HepG2 (cell line): ENCODE results near the gene ERP27. TPM values are rescaled to one million over a fixed set of nuclear protein-coding genes. Genes with fewer than 3 reads are reported as not detected.

Experiments used
- ATAC-seq: fragments of 200-7000 bp; cut with Tn5 transposase; 3 replicates; pipeline ENCODE4 v1.9.1; 2020; ENCODE audit warnings: mild to moderate bottlenecking, moderate library complexity
- BruUV-seq: library from RNA; stranded (reverse); fragments of 400-500 nt; replicated peaks from 2 replicates; lab custom pipeline; 2021; lab: Mats Ljungman, UMichigan
- CTCF ChIA-PET: fragments of 300-600 bp; formaldehyde crosslinking; extraction: SDS; loops from one replicate; lab custom pipeline; 2021; ENCODE audit warnings: low total read pairs, inconsistent platforms, low intra/inter-chr PET ratio; lab: Yijun Ruan, JAX
- POLR2A ChIA-PET: fragments of 350-600 bp; sonication (Branson Sonifier 250); formaldehyde crosslinking; loops from one replicate; lab custom pipeline; 2020; ENCODE audit warnings: antibody characterized with exemption, inconsistent platforms; lab: Yijun Ruan, JAX
- DNase-seq: peaks from one replicate; pipeline ENCODE4 v3.0.0-alpha.2; 2015; ENCODE audit warnings: low spot score
- FAIRE-seq: peaks from 3 replicates; lab custom pipeline; 2011; peaks lifted over from hg19 to GRCh38; lab: Jason Lieb, UNC
- H2AFZ ChIP-seq: one replicate; pipeline ENCODE4 v1.6.1; 2011; ENCODE audit warnings: low read length, inconsistent platforms
- H3K27ac ChIP-seq: fragments of 300-600 bp; 3 replicates; pipeline ENCODE4 v1.8.0; 2011; ENCODE audit warnings: mixed run types, mild to moderate bottlenecking, mixed read lengths, low read length, inconsistent platforms; ENCODE audit not compliant: insufficient read depth; ENCODE audit errors: extremely low read length
- H3K27me3 ChIP-seq, 2 experiments: fragments of 200-600 bp in 1 of 2; 2 replicates in 1 of 2; 3 replicates in 1 of 2; pipeline versions ENCODE4 v1.6.0 to v1.8.0; 2011; ENCODE audit warnings: low read length in 2 of 2, mild to moderate bottlenecking in 2 of 2, moderate library complexity in 2 of 2, inconsistent platforms in 1 of 2; ENCODE audit not compliant: insufficient read depth in 2 of 2, control insufficient read depth in 1 of 2
- H3K36me3 ChIP-seq, 2 experiments: fragments of 200-600 bp in 1 of 2; replicated peaks in 1 of 2; 2 replicates in 1 of 2; 3 replicates in 1 of 2; pipeline versions ENCODE4 v1.5.1 to v1.8.0; 2011; ENCODE audit warnings: low read length in 2 of 2, inconsistent platforms in 1 of 2; ENCODE audit not compliant: insufficient read depth in 2 of 2, control insufficient read depth in 1 of 2
- H3K4me1 ChIP-seq: 2 replicates; pipeline ENCODE4 v1.5.1; 2012; ENCODE audit warnings: low read length, inconsistent platforms; ENCODE audit not compliant: insufficient read depth
- H3K4me2 ChIP-seq: 2 replicates; pipeline ENCODE4 v1.6.0; 2011; ENCODE audit warnings: low read depth, low read length, inconsistent platforms
- H3K4me3 ChIP-seq, 3 experiments: fragments of 200-600 bp in 1 of 3; sonication (generic), shearing (Covaris generic) in 1 of 3; replicated peaks in 1 of 3; 2 replicates each; pipeline ENCODE4 v1.5.1; 2011 to 2016; ENCODE audit warnings: low read length in 3 of 3, inconsistent platforms in 2 of 3, low read depth in 2 of 3, mild to moderate bottlenecking in 2 of 3, control low read depth in 1 of 3, mixed read lengths in 1 of 3; ENCODE audit not compliant: insufficient read depth in 1 of 3
- H3K79me2 ChIP-seq: one replicate; pipeline ENCODE4 v1.6.1; 2011; ENCODE audit warnings: low read length, inconsistent platforms; ENCODE audit not compliant: insufficient read depth
- H3K9ac ChIP-seq: 2 replicates; pipeline ENCODE4 v1.6.0; 2011; ENCODE audit warnings: mild to moderate bottlenecking, low read depth, low read length, inconsistent platforms; ENCODE audit not compliant: insufficient read depth
- H3K9me3 ChIP-seq: 2 replicates; pipeline ENCODE4 v1.5.1; 2012; ENCODE audit warnings: mild to moderate bottlenecking, low read length
- H4K20me1 ChIP-seq: 2 replicates; pipeline ENCODE4 v1.6.0; 2011; ENCODE audit warnings: inconsistent platforms, mild to moderate bottlenecking, low read length, moderate library complexity; ENCODE audit not compliant: insufficient read depth
- BCL6 ChIP-seq: IDR thresholded peaks from 2 replicates; pipeline ENCODE4 v1.6.1; 2016; ENCODE audit warnings: missing genetic modification reagents, missing compliant biosample characterization
- CHD2 ChIP-seq: IDR thresholded peaks from 2 replicates; pipeline ENCODE4 v1.6.1; 2011; ENCODE audit warnings: low read depth, low read length, improper control_type of control experiment
- FOXO1 ChIP-seq: sonication (generic); formaldehyde crosslinking; IDR thresholded peaks from 2 replicates; pipeline ENCODE4 v1.4.0; 2020; ENCODE audit warnings: missing genetic modification reagents
- LCORL ChIP-seq, 2 experiments: fragments of 450-650 bp in 1 of 2; sonication (generic) in 1 of 2; formaldehyde crosslinking in 1 of 2; IDR thresholded peaks; 2 replicates each; pipeline versions ENCODE4 v1.5.0 to v1.6.1; 2017 to 2020; ENCODE audit warnings: antibody characterized with exemption in 1 of 2, missing genetic modification reagents in 1 of 2
- NR2F6 ChIP-seq, 2 experiments: IDR thresholded peaks; 2 replicates each; pipeline ENCODE4 v1.6.1; 2016; ENCODE audit warnings: antibody characterized with exemption in 1 of 2, mild to moderate bottlenecking in 1 of 2
- SKIL ChIP-seq: sonication (generic); formaldehyde crosslinking; IDR thresholded peaks from 2 replicates; pipeline ENCODE4 v1.8.0; 2022; ENCODE audit warnings: missing genetic modification reagents, mild to moderate bottlenecking, moderate library complexity, borderline replicate concordance
- TBP ChIP-seq: sonication (generic); formaldehyde crosslinking; IDR thresholded peaks from 2 replicates; pipeline ENCODE4 v1.5.0; 2020; ENCODE audit warnings: missing genetic modification reagents
- ZFP36 ChIP-seq: fragments of 150-350 bp; IDR thresholded peaks from 2 replicates; pipeline ENCODE4 v1.6.1; 2018; ENCODE audit warnings: borderline replicate concordance, low read length, low read depth; ENCODE audit not compliant: partially characterized antibody
- ZNF30 ChIP-seq: sonication (generic); formaldehyde crosslinking; IDR thresholded peaks from 2 replicates; pipeline ENCODE4 v1.5.0; 2020; ENCODE audit warnings: mild to moderate bottlenecking, missing genetic modification reagents
- ZNF572 ChIP-seq: sonication (generic); formaldehyde crosslinking; IDR thresholded peaks from 2 replicates; pipeline ENCODE4 v1.5.1; 2020; ENCODE audit warnings: mild to moderate bottlenecking, missing genetic modification reagents
- ZNF660 ChIP-seq: sonication (generic); formaldehyde crosslinking; IDR thresholded peaks from 2 replicates; pipeline ENCODE4 v1.5.1; 2020; ENCODE audit warnings: mild to moderate bottlenecking, low read depth, missing genetic modification reagents, borderline replicate concordance
- ZNF747 ChIP-seq: sonication (generic); formaldehyde crosslinking; IDR thresholded peaks from 2 replicates; pipeline ENCODE4 v1.8.1; 2023; ENCODE audit warnings: missing genetic modification reagents, mild to moderate bottlenecking, borderline replicate concordance
- WGBS: methylation state at CpG from one replicate; pipeline ENCODE4 v1.1.6; 2017; ENCODE audit warnings: low lambda C conversion rate; 5-methylcytosine and 5-hydroxymethylcytosine counted together
- in situ Hi-C: cut with HindIII; loops from 2 replicates; pipeline ENCODE4 v1.10.0; 2017; ENCODE audit warnings: low pct_unique_long_range_greater_than_20kb; ENCODE audit not compliant: extremely low pct_ligation_motif_present
- intact Hi-C: fragments of 100-400 bp; cut with micrococcal nuclease; formaldehyde crosslinking; loops from one replicate; pipeline ENCODE4 v1.10.0; 2022; ENCODE audit not compliant: unreplicated experiment
- polyA plus RNA-seq, 8 experiments: library from polyadenylated mRNA; depleted of rRNA in 3 of 8; stranded (reverse) in 7 of 8; unstranded in 1 of 8; fragments of >200 nt; fragmentation: Illumina TruSeq in 4 of 8; extraction: Trizol in 4 of 8; gene quantifications; 2 replicates each; pipeline versions ENCODE4 v1.2.1 to v1.2.3, GENCODE V29; 2011 to 2016; ENCODE audit warnings: low read depth in 4 of 8, missing spikeins in 1 of 8, mixed read lengths in 1 of 8; ENCODE audit not compliant: insufficient read depth in 1 of 8
- total RNA-seq, 5 experiments: library from RNA; depleted of rRNA; stranded (reverse); fragments of >200 nt; fragmentation: Illumina TruSeq; extraction: Trizol; gene quantifications; 2 replicates each; pipeline ENCODE4 v1.2.3, GENCODE V29; 2016; ENCODE audit warnings: low read depth in 1 of 5
- TF ChIP-seq, protein P1 (sequence below): sonication (generic); formaldehyde crosslinking; IDR thresholded peaks from 2 replicates; pipeline ENCODE4 v1.5.1; 2020; ENCODE audit warnings: mild to moderate bottlenecking, missing genetic modification reagents, borderline replicate concordance
- TF ChIP-seq, protein P2 (sequence below): sonication (generic); formaldehyde crosslinking; IDR thresholded peaks from 2 replicates; pipeline ENCODE4 v1.4.0; 2020; ENCODE audit warnings: missing genetic modification reagents
- TF ChIP-seq, protein P3 (sequence below), 2 experiments: sonication (generic) in 1 of 2; formaldehyde crosslinking in 1 of 2; IDR thresholded peaks; 2 replicates each; pipeline versions ENCODE4 v1.4.0 to v1.6.1; 2016 to 2020; ENCODE audit warnings: borderline replicate concordance in 1 of 2, low read depth in 1 of 2, mild to moderate bottlenecking in 1 of 2, missing genetic modification reagents in 1 of 2

Gene ERP27
- total and polyA plus RNA-seq, 2 of the 13 experiments (the other 11 are each of a cell fraction or from before 2014, with no cell fraction given) = 1.8 to 6.6 TPM

DNA sequence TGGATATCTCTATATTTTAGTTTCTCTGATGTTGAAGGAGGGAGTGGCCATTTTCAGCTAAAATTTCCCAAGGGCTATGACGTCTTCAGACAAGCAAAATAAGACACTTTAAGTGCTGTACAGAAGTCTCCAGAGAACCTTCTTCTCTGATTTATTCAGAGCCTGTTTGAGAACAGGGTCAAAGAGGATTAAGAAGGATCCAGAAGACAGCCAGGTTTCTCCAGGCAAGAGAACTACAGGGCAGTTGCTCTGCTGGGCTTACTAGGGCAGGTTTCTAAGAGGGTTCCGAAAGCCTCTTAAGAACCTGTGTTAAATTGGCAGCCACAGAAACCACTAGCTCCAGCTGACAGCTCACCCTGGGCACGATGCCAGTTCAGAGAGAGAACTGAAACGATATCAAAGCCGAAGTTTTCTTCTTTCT lies 53.9 kb downstream of the ERP27 start:
- DNase-seq = no peak
- ChIA-PET POLR2A (no interaction called here), CTCF (no interaction called here)
- no peak overlapping the region for H3K9ac ChIP-seq
- in situ Hi-C loops = no loop called here
- no peak overlapping the region for H3K4me2 ChIP-seq
- intact Hi-C loops = no loop called here
- ATAC-seq = no peak
- H2AFZ ChIP-seq = no peak overlapping the region
- no peaks in the 10 kb centered on the region for H3K79me2 ChIP-seq
- no TSS peak for BruUV-seq
- no peak overlapping the region for H3K4me3 ChIP-seq
- no peaks in the 10 kb centered on the region for H4K20me1 ChIP-seq
- 5% methylated on average over 5 of the region's 5 CpGs for WGBS
- no peaks in the 10 kb centered on the region for H3K4me1 ChIP-seq
- no peaks in the 10 kb centered on the region for H3K9me3 ChIP-seq
- no peaks in the 10 kb centered on the region for H3K27me3 ChIP-seq
- H3K36me3 ChIP-seq = no peaks in the 10 kb centered on the region
- FAIRE-seq = no peak
- H3K27ac ChIP-seq = no peak overlapping the region
- no peak for TF ChIP-seq ZNF572 (CRISPR knock-in tag)
- TF ChIP-seq, protein P1, sequence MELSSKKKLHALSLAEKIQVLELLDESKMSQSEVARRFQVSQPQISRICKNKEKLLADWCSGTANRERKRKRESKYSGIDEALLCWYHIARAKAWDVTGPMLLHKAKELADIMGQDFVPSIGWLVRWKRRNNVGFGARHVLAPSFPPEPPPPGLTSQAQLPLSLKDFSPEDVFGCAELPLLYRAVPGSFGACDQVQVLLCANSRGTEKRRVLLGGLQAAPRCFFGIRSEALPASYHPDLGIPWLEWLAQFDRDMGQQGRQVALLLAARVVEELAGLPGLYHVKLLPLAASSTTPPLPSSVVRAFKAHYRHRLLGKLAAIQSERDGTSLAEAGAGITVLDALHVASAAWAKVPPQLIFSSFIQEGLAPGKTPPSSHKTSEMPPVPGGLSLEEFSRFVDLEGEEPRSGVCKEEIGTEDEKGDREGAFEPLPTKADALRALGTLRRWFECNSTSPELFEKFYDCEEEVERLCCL (CRISPR knock-in tag) = no peak
- no peak for TF ChIP-seq FOXO1
- no peak for TF ChIP-seq TBP (CRISPR knock-in tag)
- no peak for TF ChIP-seq SKIL (CRISPR knock-in tag)
- no peak for TF ChIP-seq LCORL (IDR thresholded peaks at IDR 0.05)
- no peak for TF ChIP-seq LCORL (CRISPR knock-in tag; IDR thresholded peaks at IDR 0.05)
- no peak for TF ChIP-seq CHD2
- TF ChIP-seq, protein P2, sequence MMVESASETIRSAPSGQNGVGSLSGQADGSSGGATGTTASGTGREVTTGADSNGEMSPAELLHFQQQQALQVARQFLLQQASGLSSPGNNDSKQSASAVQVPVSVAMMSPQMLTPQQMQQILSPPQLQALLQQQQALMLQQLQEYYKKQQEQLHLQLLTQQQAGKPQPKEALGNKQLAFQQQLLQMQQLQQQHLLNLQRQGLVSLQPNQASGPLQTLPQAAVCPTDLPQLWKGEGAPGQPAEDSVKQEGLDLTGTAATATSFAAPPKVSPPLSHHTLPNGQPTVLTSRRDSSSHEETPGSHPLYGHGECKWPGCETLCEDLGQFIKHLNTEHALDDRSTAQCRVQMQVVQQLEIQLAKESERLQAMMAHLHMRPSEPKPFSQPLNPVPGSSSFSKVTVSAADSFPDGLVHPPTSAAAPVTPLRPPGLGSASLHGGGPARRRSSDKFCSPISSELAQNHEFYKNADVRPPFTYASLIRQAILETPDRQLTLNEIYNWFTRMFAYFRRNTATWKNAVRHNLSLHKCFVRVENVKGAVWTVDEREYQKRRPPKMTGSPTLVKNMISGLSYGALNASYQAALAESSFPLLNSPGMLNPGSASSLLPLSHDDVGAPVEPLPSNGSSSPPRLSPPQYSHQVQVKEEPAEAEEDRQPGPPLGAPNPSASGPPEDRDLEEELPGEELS = no peak
- TF ChIP-seq ZNF747 (CRISPR knock-in tag) = no peak
- TF ChIP-seq, protein P3, sequence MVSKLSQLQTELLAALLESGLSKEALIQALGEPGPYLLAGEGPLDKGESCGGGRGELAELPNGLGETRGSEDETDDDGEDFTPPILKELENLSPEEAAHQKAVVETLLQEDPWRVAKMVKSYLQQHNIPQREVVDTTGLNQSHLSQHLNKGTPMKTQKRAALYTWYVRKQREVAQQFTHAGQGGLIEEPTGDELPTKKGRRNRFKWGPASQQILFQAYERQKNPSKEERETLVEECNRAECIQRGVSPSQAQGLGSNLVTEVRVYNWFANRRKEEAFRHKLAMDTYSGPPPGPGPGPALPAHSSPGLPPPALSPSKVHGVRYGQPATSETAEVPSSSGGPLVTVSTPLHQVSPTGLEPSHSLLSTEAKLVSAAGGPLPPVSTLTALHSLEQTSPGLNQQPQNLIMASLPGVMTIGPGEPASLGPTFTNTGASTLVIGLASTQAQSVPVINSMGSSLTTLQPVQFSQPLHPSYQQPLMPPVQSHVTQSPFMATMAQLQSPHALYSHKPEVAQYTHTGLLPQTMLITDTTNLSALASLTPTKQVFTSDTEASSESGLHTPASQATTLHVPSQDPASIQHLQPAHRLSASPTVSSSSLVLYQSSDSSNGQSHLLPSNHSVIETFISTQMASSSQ (IDR thresholded peaks at IDR 0.05; ENCODE audit: low read depth) = no peak
- TF ChIP-seq, protein P3 (CRISPR knock-in tag; IDR thresholded peaks at IDR 0.05; ENCODE audit: borderline replicate concordance) = no peak
- no peak for TF ChIP-seq NR2F6 (IDR thresholded peaks at IDR 0.05)
- TF ChIP-seq NR2F6 (CRISPR knock-in tag; IDR thresholded peaks at IDR 0.05) = no peak
- no peak for TF ChIP-seq ZFP36
- TF ChIP-seq ZNF30 (CRISPR knock-in tag) = no peak
- no peak for TF ChIP-seq ZNF660
- TF ChIP-seq BCL6 (CRISPR knock-in tag) = no peak
